HG03575 (cell line): Measurements from ENCODE around the gene CKM.
"Not testable (repeated sequence)": the region's sequence is repeated elsewhere in the genome, so short reads cannot be mapped to it uniquely, and the experiment has no call there.

Experiments
- ATAC-seq: cut with Tn5 transposase; IDR thresholded peaks from one replicate; pipeline ENCODE4 v1.9.1; 2021; ENCODE audit not compliant: unreplicated experiment, insufficient number of reproducible peaks, low FRiP score; ENCODE audit errors: extremely low read depth

CKM gene

GRCh38 chr19:45298264-45298663 lies 24.4 kb downstream of the CKM start:
- ATAC-seq = no peak

- ATAC-seq = no peak
Measured at GRCh38 chr19:45297674-45298073, 25.0 kb downstream of the CKM start.

- ATAC-seq = no peak
Measured at GRCh38 chr19:45296355-45296754, 26.3 kb downstream of the CKM start.

GRCh38 chr19:45295873-45296272 lies 26.8 kb downstream of the CKM start:
- no peak for ATAC-seq

GRCh38 chr19:45294291-45295029 lies 28.2 kb downstream of the CKM start:
- no peak for ATAC-seq

GRCh38 chr19:45293682-45294081 lies 29.0 kb downstream of the CKM start:
- ATAC-seq = no peak

- ATAC-seq = no peak
Measured at GRCh38 chr19:45291834-45292233, 30.8 kb downstream of the CKM start.

- no peak for ATAC-seq
Measured at GRCh38 chr19:45290381-45290931, 32.2 kb downstream of the CKM start.

- no peak for ATAC-seq
Measured at GRCh38 chr19:45283443-45284033, 39.1 kb downstream of the CKM start.

GRCh38 chr19:45280471-45280961 lies 42.2 kb downstream of the CKM start:
- no peak for ATAC-seq

- ATAC-seq = no peak
Measured at GRCh38 chr19:45279587-45280192, 43.0 kb downstream of the CKM start.

- no peak for ATAC-seq
Measured at GRCh38 chr19:45278087-45278486, 44.6 kb downstream of the CKM start.

- no peak for ATAC-seq
Measured at GRCh38 chr19:45276284-45276687, 46.4 kb downstream of the CKM start.

- ATAC-seq = no peak
Measured at GRCh38 chr19:45275370-45275971, 47.2 kb downstream of the CKM start.

GRCh38 chr19:45273521-45273855 lies 49.2 kb downstream of the CKM start:
- ATAC-seq = no peak

- no peak for ATAC-seq
Measured at GRCh38 chr19:45271735-45272108, 51.0 kb downstream of the CKM start.

- no peak for ATAC-seq
Measured at GRCh38 chr19:45271098-45271734, 51.5 kb downstream of the CKM start.

- not testable (repeated sequence) for ATAC-seq
Measured at GRCh38 chr19:45269939-45270338, 52.7 kb downstream of the CKM start.

GRCh38 chr19:45267296-45267695 lies 55.4 kb downstream of the CKM start:
- ATAC-seq = no peak
